ENCODE results near the gene TDRD6.
"Not testable (repeated sequence)": the region's sequence is repeated elsewhere in the genome, so short reads cannot be mapped to it uniquely, and the experiment has no call there.

Gene TDRD6

DNA sequence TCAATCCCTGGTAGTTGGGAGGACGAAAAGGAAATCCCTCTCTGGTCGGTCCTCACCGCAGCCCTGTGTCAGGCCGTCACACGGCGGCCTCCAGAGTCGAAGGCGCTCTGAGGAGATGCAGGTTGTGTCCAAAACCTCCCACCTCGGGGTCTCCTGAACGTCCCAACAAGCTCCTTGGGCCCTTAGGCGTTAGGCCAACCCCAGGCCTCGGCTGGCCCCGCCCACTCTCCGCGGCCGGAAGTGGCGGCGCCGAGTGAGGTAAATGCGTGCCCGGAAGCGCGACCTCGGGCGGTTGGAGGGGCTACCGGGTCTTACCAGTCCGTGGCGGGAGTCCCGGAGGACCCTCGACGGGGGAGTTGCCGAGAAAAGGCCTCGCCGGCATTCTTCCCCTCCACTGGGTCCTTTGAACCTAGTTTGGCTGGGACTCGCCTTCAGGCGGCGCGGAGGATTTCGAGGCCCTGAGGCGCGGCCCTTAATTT, at the start of gene TDRD6:
TSS of gene TDRD6 (plus strand) at position 267 of the 479 bp plus-strand sequence. CDS start 244 bp downstream, outside the sequence.
- DNase-seq (ENCODE audit: low read depth, low spot score), result no peak

- no peak for DNase-seq (ENCODE audit: low read depth, low spot score)
Measured at GRCh38 chr6:46637933-46638332, 49.8 kb upstream of the TDRD6 start.

- peak; percentile 19 for DNase-seq (ENCODE audit: low read depth, low spot score)
Measured at GRCh38 chr6:46638650-46639049, 49.0 kb upstream of the TDRD6 start.

DNA sequence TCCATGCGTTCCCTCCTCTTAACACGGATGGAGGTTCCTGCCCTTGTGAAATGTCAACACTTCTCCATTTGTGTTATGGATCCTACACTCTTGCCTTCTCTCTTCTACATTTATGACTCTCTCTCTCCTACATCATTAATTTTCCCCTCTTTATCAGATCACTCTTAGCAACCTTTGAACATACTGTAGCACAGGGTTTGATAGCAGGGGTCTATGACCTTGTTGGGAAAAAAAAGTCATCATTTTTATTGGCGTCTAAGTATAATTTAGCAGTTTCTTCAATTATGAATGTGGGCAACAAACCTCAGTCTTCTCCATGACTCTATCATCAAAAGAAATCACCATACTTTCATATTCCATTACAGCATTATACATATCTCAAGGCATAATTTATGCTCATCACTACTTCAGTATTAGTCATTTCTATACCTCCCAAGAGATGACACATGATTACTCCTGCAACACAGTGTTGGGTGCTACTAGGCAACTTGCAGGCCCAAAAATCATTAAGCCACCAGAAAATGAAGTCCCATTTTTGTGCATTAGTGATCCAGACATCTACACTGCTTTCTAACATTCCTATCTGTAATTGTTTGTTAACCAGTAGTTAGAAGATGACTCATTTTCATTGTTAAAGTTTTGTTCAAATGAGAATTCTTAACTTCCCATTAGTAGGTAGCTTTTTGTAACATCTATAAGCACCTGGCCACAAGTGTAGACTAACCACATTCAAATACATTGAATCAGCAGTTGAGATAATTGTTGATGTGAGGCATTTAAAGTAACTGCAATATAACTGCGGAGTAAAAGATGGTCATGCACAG, 44.5 kb upstream of the TDRD6 start:
- DNase-seq (ENCODE audit: low read depth, low spot score), result no peak

GRCh38 chr6:46645265-46645664, 42.4 kb upstream of the TDRD6 start:
- no peak for DNase-seq (ENCODE audit: low read depth, low spot score)

DNA sequence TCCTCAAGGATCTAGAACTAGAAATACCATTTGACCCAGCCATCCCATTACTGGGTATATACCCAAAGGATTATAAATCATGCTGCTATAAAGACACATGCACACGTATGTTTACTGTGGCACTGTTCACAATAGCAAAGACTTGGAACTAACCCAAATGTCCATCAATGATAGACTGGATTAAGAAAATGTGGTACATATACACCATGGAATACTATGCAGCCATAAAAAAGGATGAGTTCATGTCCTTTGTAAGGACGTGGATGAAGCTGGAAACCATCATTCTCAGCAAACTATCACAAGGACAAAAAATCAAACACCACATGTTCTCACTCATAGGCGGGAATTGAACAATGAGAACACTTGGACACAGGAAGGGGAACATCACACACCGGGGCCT, 39.6 kb upstream of the TDRD6 start:
- DNase-seq (ENCODE audit: low read depth, low spot score), result not testable (repeated sequence)

- DNase-seq (ENCODE audit: low read depth, low spot score), result no peak
Measured at GRCh38 chr6:46648869-46649492, 38.7 kb upstream of the TDRD6 start.

DNA sequence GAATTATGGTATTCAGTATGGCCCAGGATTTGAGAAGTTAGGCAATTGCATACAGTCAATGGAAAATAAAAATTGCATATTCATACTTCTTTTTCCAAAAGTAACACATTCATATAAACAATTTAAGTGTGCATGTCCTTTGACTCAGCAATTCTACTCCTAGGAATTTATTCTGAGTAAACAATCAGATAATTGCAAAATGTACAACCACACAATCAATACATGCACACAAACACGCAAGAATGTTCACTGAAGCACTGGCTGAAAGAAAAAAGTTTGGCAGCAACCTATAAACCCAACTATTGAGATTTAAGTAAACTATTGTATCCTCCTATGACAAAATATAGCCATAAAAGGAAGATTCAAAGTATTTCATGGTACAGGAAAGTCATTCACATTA, 36.7 kb upstream of the TDRD6 start:
- no peak for DNase-seq (ENCODE audit: low read depth, low spot score)

GRCh38 chr6:46651816-46652215, 35.9 kb upstream of the TDRD6 start:
- DNase-seq (ENCODE audit: low read depth, low spot score), result no peak

DNA sequence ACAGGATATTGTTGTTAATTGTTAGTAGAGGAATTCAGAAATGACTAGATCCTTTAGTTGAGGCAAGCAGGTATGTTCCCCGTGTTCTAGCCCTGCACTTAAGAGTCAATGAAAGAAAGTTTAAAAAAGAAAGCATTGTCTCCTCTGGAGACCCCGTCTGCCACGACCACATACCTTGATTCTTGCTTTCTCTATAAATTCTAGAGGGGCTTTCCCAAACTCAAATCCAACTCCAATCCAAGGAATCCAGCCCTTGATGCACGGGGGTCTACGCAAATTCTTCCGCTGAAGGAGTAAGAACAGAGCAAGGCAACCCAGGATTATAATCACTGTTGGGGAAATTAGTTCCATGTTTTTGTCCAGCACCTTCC, 35.5 kb upstream of the TDRD6 start:
- no peak for DNase-seq (ENCODE audit: low read depth, low spot score)

- DNase-seq (ENCODE audit: low read depth, low spot score), result peak; percentile 96
Measured at GRCh38 chr6:46652603-46653438, 34.9 kb upstream of the TDRD6 start, which contains the start of the genes CYP39A1 and SLC25A27. Gene CYP39A1 (minus strand): TSS chr6:46652818. CDS start chr6:46652582, 236 bp downstream. Gene SLC25A27 (plus strand): TSS chr6:46652975. CDS start chr6:46653193, 218 bp downstream.

GRCh38 chr6:46653439-46654195, 34.1 kb upstream of the TDRD6 start:
- DNase-seq (ENCODE audit: low read depth, low spot score), result no peak

GRCh38 chr6:46655803-46656202, 31.9 kb upstream of the TDRD6 start:
- DNase-seq (ENCODE audit: low read depth, low spot score), result peak; percentile 78

GRCh38 chr6:46657642-46658041, 30.0 kb upstream of the TDRD6 start:
- no peak for DNase-seq (ENCODE audit: low read depth, low spot score)

GRCh38 chr6:46661483-46661882, 26.2 kb upstream of the TDRD6 start:
- no peak for DNase-seq (ENCODE audit: low read depth, low spot score)

DNA sequence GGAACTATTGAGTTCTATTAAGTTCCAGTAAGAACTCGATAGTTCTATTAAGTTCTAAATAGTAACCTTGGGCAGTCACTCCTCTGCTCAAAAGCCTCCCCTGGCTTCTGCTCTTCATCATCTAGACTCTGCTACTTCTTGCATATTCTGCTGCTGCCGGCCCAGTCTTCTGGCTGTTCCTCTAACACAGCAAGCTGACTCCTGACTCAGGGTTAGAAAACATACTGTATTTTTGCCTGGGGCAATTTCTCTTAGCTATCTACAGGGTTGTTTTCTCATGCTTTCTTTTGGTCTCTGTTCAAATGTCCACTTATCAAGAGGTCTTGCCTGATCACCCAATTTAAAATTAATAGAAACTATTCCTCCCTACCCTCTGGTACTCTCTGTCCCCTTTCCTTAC, 20.3 kb upstream of the TDRD6 start:
- DNase-seq (ENCODE audit: low read depth, low spot score), result no peak

DNA sequence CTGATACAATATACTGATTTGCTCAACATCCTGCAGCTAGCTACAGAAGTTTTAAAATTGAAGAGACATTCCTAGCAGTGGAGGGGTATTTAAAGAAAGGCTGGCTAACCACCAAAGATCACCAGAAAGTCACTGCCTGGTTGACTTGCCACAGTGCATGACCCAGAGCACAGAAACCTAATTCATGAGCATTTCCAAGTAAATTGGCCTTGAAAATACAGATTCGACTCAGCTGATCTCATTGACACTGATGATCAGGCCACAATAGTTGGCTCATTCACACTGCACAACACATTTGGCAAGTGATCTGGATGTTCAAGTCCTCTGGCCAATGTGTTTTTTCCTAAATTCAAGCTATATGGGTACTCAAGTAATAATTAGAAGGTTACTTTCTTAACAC, 13.3 kb upstream of the TDRD6 start:
- DNase-seq (ENCODE audit: low read depth, low spot score), result no peak

GRCh38 chr6:46676604-46677313, 10.9 kb upstream of the TDRD6 start:
- DNase-seq (ENCODE audit: low read depth, low spot score), result no peak

- DNase-seq (ENCODE audit: low read depth, low spot score), result no peak
Measured at GRCh38 chr6:46677314-46677654, 10.4 kb upstream of the TDRD6 start.

GRCh38 chr6:46684771-46685170, 2.9 kb upstream of the TDRD6 start:
- no peak for DNase-seq (ENCODE audit: low read depth, low spot score)

All from ELF-1 (cell line).